GM13976 (cell line): ENCODE results near the gene BCL2L15.

Experiments used
- DNase-seq: peaks from one replicate; pipeline ENCODE4 v3.0.0; 2012; ENCODE audit warnings: low spot score
- in situ Hi-C: fragments of 300-500 bp; cut with MboI; formaldehyde crosslinking; loops from one replicate; pipeline ENCODE4 v1.12.0; 2022; ENCODE audit warnings: low sequenced_read_pairs, mixed read lengths, inconsistent platforms; ENCODE audit not compliant: unreplicated experiment
- TF ChIP-seq, protein P1 (sequence below): IDR thresholded peaks from 2 replicates; pipeline ENCODE4 v1.5.1; 2012; ENCODE audit warnings: borderline replicate concordance, mild to moderate bottlenecking; ENCODE audit not compliant: insufficient read depth; ENCODE audit errors: extremely low read depth, missing control alignments, control extremely low read depth

BCL2L15 gene

DNA sequence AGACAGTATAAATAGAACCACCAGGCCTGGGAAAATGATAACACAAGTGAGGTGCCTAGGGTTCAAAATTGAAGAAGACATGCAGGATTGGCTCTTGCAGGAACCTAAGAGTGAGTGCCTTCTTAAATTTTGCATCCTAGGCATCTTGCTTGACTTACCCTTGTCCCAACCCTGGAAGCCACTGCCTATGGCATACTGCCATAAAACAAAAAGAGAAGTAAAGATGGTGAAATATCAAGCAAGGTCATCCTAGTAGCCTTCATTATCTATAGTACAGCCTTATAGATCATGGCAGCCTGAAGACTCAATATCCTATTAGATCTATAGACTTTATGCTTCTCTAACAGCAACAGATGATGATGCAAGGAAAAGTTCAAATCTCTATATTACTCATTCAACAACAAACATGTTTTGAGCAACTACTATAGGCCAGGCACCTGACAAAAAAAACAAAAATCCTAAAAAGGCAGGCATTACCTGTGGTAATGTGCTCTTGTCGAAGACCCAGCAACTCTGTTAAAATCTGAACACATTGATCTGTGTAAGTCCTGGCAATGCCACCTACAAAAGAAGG is 10.9 kb upstream of the BCL2L15 start:
- DNase-seq, result no peak
- in situ Hi-C loops, result no loop called here
- TF ChIP-seq, protein P1, sequence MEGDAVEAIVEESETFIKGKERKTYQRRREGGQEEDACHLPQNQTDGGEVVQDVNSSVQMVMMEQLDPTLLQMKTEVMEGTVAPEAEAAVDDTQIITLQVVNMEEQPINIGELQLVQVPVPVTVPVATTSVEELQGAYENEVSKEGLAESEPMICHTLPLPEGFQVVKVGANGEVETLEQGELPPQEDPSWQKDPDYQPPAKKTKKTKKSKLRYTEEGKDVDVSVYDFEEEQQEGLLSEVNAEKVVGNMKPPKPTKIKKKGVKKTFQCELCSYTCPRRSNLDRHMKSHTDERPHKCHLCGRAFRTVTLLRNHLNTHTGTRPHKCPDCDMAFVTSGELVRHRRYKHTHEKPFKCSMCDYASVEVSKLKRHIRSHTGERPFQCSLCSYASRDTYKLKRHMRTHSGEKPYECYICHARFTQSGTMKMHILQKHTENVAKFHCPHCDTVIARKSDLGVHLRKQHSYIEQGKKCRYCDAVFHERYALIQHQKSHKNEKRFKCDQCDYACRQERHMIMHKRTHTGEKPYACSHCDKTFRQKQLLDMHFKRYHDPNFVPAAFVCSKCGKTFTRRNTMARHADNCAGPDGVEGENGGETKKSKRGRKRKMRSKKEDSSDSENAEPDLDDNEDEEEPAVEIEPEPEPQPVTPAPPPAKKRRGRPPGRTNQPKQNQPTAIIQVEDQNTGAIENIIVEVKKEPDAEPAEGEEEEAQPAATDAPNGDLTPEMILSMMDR, result no peak

DNA sequence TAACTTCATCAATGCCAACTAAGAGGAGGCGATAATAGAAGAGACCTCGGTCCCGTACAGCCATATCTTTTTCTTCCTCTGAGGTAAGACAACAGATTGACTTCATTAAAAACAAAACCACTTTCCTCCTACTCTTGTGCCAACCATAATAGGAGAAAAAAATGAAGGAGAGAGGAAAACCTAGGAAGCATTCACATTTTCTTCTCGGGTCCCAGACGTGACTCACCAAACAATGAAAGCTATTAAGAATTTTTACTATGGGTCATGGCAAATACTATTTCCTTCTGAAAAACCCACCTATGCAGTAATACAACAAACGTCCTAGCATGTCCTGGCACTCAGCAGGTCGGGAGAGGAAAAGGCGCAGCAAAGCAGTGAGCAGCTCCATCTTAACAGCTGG is 8.6 kb upstream of the BCL2L15 start:
- in situ Hi-C loops, result no loop called here
- TF ChIP-seq, protein P1, result no peak
- no peak for DNase-seq

DNA sequence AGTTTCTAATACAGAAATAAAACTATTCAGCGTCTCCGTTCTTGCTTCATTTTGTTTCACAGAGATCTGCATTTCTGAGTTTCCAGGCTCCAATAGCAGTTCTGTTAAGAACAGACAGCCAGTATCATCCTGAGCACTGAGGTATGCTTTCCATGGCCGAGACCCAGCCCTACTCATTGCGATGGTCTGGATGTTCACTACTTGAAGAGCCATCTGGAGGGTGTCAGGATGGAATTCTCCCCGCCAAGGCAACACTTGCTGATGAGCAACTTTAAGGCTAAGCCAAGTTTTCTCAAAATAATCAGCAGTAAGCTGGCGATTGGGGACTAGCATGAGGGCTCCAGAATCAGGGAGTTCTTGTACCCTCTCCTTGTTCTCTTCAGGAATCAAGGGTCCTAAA is 7.7 kb upstream of the BCL2L15 start:
- in situ Hi-C loops, result no loop called here
- TF ChIP-seq, protein P1, result no peak
- no peak for DNase-seq

DNA sequence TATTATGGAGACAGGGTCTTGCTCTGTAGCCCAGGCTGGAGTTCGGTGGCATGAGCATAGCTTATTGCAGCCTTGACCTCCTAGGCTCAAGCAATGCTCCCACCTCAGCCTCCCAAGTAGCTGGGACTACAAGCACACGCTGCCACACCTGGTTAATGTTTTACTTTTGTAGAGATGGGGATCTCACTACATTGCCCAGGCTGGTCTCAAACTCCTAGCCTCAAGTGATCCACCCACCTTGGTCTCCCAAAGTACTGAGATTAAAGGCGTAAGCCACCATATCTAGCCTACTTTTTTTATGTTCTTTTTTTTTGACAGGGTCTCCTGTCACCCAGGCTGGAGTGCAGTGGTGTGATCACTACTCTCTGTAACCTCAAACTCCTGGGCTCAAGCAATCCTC is 5.9 kb upstream of the BCL2L15 start:
- TF ChIP-seq, protein P1, result no peak
- DNase-seq, result no peak
- in situ Hi-C loops, result no loop called here

DNA sequence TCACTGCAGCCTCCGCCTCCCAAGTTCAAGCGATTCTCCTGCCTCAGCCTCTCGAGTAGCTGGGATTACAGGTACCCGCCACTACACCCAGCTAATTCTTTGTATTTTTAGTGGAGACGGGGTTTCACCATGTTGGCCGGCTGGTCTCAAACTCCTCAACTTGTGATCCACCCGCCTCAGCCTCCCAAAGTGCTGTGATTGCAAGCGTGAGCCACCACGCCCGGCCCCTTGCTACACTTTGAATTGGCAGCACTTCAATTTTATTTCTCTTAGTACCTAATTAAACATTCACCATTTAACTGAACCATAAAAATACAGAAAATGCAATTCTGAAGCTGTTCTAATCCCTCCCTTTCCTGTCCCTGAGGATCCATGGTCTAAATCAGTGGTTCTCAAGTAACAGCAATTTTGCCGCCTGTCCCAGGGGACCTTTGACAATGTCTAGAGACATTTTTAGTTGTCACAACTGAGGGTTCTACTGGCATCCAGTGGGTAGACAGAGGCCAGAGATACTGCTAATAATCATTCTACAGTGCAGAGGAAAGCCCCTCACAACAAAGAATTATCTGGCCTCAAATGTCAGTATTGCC is 4.3 kb upstream of the BCL2L15 start:
- in situ Hi-C loops, result no loop called here
- no peak for DNase-seq
- TF ChIP-seq, protein P1, result no peak

DNA sequence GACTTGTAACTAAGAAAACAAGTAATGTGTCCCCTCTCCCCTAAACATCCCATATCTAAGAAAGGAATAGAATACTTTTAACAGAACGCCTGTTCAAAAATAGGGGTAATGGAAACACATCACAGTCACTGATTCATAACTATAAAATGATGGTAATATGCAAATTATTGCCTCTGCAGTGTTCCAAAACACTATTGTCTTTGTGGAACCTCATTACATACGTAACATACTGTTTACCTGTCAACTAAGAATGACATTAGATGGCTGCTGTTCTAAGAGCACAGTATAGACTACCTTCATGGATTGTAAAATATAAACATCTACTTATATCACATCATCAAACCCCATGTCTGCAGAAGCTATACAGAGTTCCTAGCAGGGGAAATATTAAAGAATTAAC is 3.4 kb upstream of the BCL2L15 start:
- TF ChIP-seq, protein P1, result no peak
- DNase-seq, result no peak
- in situ Hi-C loops, result no loop called here
